Motor neuron (in vitro differentiated cells): ENCODE measurements around the gene RAB31. TPM values are rescaled to one million over a fixed set of nuclear protein-coding genes. Genes with fewer than 3 reads are reported as not detected.

Experiments
- ATAC-seq, 8 experiments: fragments of 200-7000 bp; cut with Tn5 transposase; replicated peaks in 6 of 8; 2 replicates each; pipeline ENCODE4 v1.8.0; 2021; ENCODE audit warnings: mild to moderate bottlenecking in 8 of 8, moderate library complexity in 8 of 8
- H3K27ac ChIP-seq, 2 donors: fragments of 250-450 bp; sonication (Bioruptor Pico); 2 replicates each; pipeline ENCODE4 v1.9.0; 2021; ENCODE audit warnings: antibody characterized with exemption in 2 of 2, mild to moderate bottlenecking in 2 of 2, moderate library complexity in 1 of 2
- H3K4me1 ChIP-seq, 2 donors: fragments of 250-450 bp; sonication (Bioruptor Pico); replicated peaks in 1 of 2; 2 replicates each; pipeline ENCODE4 v1.6.1; 2021; ENCODE audit warnings: antibody characterized with exemption in 2 of 2, mild to moderate bottlenecking in 2 of 2, moderate library complexity in 1 of 2
- H3K4me3 ChIP-seq, 5 donors: fragments of 250-450 bp; sonication (Bioruptor Pico); 2 replicates each; pipeline ENCODE4 v1.9.0; 2021; ENCODE audit warnings: antibody characterized with exemption in 5 of 5, mild to moderate bottlenecking in 5 of 5, moderate library complexity in 4 of 5
- WGBS, 10 experiments: fragments of 450-650 bp; shearing (Covaris generic); methylation state at CpG; one replicate each; pipeline ENCODE4 v1.0.0; 2022; 5-methylcytosine and 5-hydroxymethylcytosine counted together
- in situ Hi-C, 9 experiments: fragments of 400-800 bp; cut with MboI; loops; one replicate each; pipeline ENCODE4 v1.15.0; 2021; ENCODE audit warnings: low sequenced_read_pairs in 9 of 9, low pct_unique_long_range_greater_than_20kb in 2 of 9; ENCODE audit not compliant: unreplicated experiment in 9 of 9
- total RNA-seq, 8 experiments: library from RNA; unstranded; fragments of 300-600 nt; gene quantifications; 2 replicates each; pipeline versions ENCODE4 v1.2.3 to v1.2.4, GENCODE V29; 2022

RAB31 gene
- total RNA-seq, 8 experiments from 2014 or later, result 2.8 to 55.2 (median 21.1) TPM

- no peak overlapping the region for H3K27ac ChIP-seq
- WGBS, 10 experiments, result 0 to 60% (median 28%) methylated on average over 1 to 10 of the region's 18 CpGs
- in situ Hi-C loops, result loop anchor here in 1 of 9 experiments (25.0 kb wide), 1 partner anchor 228 kb away; no protein-coding TSS in a partner anchor
These were observed 1.3 kb downstream of the RAB31 start for GRCh38 chr18:9709304-9709877.

GRCh38 chr18:9710037-9710436, 1.9 kb downstream of the RAB31 start:
- ATAC-seq, result no peak

More at GRCh38 chr18:9709304-9709877, 1.3 kb downstream of the RAB31 start:
- Histone ChIP-seq H3K4me1 (peaks cover 3 to 14% of the 10 kb centered on the region in 2 donors), H3K4me3 (peak overlapping the region in 4 of 5 donors; percentile 41 to 64 (median 62))
- ATAC-seq, result no peak

GRCh38 chr18:9711361-9712129, 3.4 kb downstream of the RAB31 start:
- WGBS, 10 experiments, result 53 to 100% (median 80%) methylated on average over 2 to 5 of the region's 7 CpGs; no CpG with 5 or more reads in 1 of the 10 experiments
- peaks cover 0 to 19% of the 10 kb centered on the region in 2 donors for H3K4me1 ChIP-seq
- in situ Hi-C loops, result loop anchor here in 1 of 9 experiments (25.0 kb wide), 1 partner anchor 226 kb away; no protein-coding TSS in a partner anchor
- no peak overlapping the region for H3K4me3 ChIP-seq
- no peak overlapping the region for H3K27ac ChIP-seq
- ATAC-seq, result no peak

More at GRCh38 chr18:9710037-9710436, 1.9 kb downstream of the RAB31 start:
- WGBS, 10 experiments, result 58 to 100% (median 92%) methylated on average over 1 to 4 of the region's 4 CpGs; no CpG with 5 or more reads in 1 of the 10 experiments
- in situ Hi-C loops, result loop anchor here in 1 of 9 experiments (25.0 kb wide), 1 partner anchor 227 kb away; no protein-coding TSS in a partner anchor
- Histone ChIP-seq H3K4me1 (peaks cover 1 to 14% of the 10 kb centered on the region in 2 donors), H3K4me3 (no peak overlapping the region), H3K27ac (no peak overlapping the region)

DNA sequence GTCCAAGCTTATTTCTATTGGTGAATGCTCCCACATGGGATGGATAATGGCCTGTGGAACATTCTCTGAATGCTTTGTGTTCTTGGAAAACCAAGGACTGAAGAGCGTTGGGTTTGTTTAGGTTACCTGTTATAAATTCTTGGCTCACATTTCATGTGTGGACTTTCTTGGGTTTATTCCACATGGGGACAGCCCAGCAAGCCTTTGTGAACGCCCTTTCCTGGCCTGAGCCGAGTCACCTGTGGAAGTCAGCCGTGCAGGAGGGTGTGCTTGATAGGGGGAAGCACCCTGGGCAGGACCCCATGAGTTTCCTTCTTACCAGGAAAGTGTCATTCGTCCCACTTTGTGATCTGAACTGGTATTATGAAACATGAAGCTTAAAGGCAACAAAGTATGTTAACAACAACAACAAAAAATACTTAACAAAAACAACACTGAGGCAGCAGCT, 4.1 kb downstream of the RAB31 start:
- 14 to 100% (median 100%) methylated on average over 1 to 5 of the region's 5 CpGs; no CpG with 5 or more reads in 1 of the 10 experiments for WGBS, 10 experiments
- Histone ChIP-seq H3K27ac (no peak overlapping the region), H3K4me3 (no peak overlapping the region), H3K4me1 (peaks cover 0 to 19% of the 10 kb centered on the region in 2 donors)
- in situ Hi-C loops, result loop anchor here in 1 of 9 experiments (25.0 kb wide), 1 partner anchor 225 kb away; no protein-coding TSS in a partner anchor
- ATAC-seq, result no peak

GRCh38 chr18:9712611-9713010, 4.5 kb downstream of the RAB31 start:
- Histone ChIP-seq H3K4me1 (peaks cover 0 to 16% of the 10 kb centered on the region in 2 donors), H3K27ac (no peak overlapping the region), H3K4me3 (no peak overlapping the region)
- no peak for ATAC-seq
- WGBS, 10 experiments, result 0 to 100% (median 81%) methylated on average over 1 to 2 of the region's 3 CpGs; no CpG with 5 or more reads in 4 of the 10 experiments
- in situ Hi-C loops, result loop anchor here in 1 of 9 experiments (25.0 kb wide), 1 partner anchor 225 kb away; no protein-coding TSS in a partner anchor

DNA sequence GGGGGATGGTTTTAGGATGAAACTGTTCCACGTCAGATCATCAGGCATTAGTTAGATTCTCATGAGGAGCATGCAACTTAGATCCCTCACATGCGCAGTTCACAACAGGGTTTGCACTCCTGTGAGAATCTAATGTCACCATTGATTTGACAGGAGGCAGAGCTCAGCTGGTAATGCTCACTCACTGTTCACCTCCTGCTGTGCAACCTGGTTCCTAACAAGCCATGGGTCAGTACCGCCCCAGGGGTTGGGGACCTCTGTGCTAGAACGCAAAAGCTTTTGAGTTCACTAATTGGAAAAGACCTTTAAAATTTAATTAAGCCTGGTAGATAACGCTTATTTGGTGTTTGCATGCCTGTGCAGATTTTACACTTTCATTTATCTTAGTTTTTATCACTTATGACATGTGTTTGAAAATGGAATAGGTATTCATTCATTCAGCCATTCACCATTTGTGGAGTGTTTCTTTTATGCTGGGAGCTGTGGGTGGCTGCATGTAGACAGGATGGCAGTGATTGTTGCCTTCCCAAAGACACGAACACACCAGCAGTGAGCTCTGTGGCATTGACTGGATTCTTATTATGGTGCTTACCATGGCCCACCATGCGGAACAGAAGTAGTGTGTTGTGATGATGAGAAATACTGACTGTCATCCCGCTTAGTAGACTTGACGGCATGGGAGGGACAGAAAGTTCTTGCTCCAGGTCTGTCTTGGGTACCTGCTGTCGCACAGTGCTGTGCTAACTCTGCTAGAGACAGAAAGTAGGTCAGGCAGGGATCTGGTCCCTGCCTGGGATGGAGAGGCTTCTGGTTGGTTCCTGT, 6.4 kb downstream of the RAB31 start:
- Histone ChIP-seq H3K4me1 (peaks cover 3 to 11% of the 10 kb centered on the region in 2 donors), H3K27ac (no peak overlapping the region), H3K4me3 (no peak overlapping the region)
- in situ Hi-C loops, result loop anchor here in 1 of 9 experiments (25.0 kb wide), 1 partner anchor 223 kb away; no protein-coding TSS in a partner anchor
- ATAC-seq, result no peak
- WGBS, 10 experiments, result 0 to 100% (median 93%) methylated on average over 1 to 7 of the region's 10 CpGs; no CpG with 5 or more reads in 2 of the 10 experiments

DNA sequence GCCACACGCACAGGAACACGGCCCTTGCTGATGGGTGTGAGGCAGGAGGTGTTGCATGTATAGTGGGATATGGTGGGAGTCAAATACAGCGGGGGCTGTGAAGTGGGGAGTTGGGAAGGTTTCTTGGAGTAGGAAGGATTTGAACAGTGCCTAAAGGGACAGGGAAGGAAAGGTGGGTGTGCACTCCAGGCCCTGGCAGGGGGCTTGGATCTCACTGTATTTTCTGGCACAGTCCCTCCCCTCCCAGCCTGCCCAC, 6.9 kb downstream of the RAB31 start:
- in situ Hi-C loops, result loop anchor here in 1 of 9 experiments (25.0 kb wide), 1 partner anchor 222 kb away; no protein-coding TSS in a partner anchor
- Histone ChIP-seq H3K4me3 (no peak overlapping the region), H3K4me1 (peaks cover 6 to 10% of the 10 kb centered on the region in 2 donors), H3K27ac (no peak overlapping the region)
- ATAC-seq, result no peak
- WGBS, 10 experiments, result 90 to 100% methylated on average over 1 to 2 of the region's 3 CpGs; no CpG with 5 or more reads in 8 of the 10 experiments

DNA sequence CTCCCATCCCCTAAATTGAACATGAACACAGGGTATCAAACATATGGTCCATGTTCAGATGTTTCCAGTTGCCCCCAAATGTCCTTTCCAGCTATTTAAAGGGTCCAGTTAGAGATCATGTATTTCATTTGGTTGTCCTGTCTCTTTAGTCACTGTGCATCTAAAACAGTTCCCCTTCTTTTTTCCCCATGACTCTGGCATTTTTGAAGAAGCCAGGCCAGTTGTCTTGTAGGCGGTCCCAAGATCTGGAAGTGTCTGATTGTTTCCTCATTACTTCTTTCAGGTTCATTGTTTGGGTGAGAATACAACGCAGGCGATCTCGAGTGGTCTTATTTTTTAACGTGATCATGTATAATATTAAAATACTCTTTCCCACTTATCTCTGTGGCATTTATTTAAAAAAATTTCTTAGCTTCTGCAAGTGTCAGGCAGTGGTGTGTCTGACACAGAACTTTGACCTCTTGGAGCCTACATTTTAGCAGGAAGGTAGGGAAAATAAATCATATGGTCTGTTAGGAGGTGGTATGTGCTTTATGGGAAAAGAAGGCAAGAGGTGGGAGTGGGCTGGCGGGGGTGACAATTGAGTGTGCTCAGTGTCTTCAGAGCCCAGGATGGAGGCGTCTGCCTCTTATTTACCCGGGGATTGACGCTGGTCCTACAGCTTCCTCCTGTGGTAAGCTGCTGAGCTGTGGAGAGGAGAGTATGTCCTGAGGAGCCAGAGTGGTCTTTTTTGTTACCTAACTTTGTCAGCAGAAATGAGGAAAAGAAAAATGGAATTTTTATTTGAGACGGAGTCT, 8.1 kb downstream of the RAB31 start:
- peaks cover 6 to 10% of the 10 kb centered on the region in 2 donors for H3K4me1 ChIP-seq
- ATAC-seq, result no peak
- 55 to 100% (median 85%) methylated on average over 1 to 7 of the region's 10 CpGs for WGBS, 10 experiments
- no peak overlapping the region for H3K27ac ChIP-seq
- in situ Hi-C loops, result loop anchor here in 1 of 9 experiments (25.0 kb wide), 1 partner anchor 221 kb away; no protein-coding TSS in a partner anchor
- no peak overlapping the region for H3K4me3 ChIP-seq

GRCh38 chr18:9716780-9717563, 8.9 kb downstream of the RAB31 start:
- H3K27ac ChIP-seq, result no peak overlapping the region
- in situ Hi-C loops, result loop anchor here in 1 of 9 experiments (25.0 kb wide), 1 partner anchor 220 kb away; no protein-coding TSS in a partner anchor
- no peak overlapping the region for H3K4me3 ChIP-seq
- WGBS, 10 experiments, result 63 to 100% (median 87%) methylated on average over 1 to 6 of the region's 8 CpGs
- H3K4me1 ChIP-seq, result peaks cover 6 to 10% of the 10 kb centered on the region in 2 donors
- ATAC-seq, result no peak

DNA sequence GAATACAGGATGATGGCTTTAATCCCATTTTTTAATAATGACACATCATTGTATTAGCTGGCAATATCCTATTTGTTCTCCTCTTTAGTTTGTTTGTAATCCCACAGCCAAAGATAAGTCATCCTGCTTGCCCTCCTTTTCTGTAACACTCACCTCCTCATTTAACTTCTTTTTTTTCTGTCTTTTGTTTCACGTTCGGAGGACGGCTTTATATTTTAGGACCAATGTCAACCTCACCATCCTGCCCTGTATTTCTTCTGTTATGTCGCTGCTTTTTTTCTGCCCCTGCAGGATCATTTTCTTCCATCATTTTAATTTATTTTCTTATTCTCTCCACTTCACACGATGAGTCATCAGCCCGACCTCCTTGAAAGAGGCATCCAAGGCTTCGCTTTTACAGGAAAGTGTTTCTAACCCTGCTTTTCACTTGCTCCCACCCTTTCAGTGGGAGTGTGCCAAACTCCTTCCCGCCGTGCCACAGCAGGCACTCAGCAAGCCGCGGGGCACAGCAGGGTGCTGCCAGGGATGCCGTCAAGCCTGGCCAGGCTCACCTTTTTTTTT, 11.4 kb downstream of the RAB31 start:
- in situ Hi-C loops, result loop anchor here in 1 of 9 experiments (25.0 kb wide), 1 partner anchor 218 kb away; no protein-coding TSS in a partner anchor
- peak in 7 of 8 experiments; percentile 62 to 87 (median 82) for ATAC-seq

DNA sequence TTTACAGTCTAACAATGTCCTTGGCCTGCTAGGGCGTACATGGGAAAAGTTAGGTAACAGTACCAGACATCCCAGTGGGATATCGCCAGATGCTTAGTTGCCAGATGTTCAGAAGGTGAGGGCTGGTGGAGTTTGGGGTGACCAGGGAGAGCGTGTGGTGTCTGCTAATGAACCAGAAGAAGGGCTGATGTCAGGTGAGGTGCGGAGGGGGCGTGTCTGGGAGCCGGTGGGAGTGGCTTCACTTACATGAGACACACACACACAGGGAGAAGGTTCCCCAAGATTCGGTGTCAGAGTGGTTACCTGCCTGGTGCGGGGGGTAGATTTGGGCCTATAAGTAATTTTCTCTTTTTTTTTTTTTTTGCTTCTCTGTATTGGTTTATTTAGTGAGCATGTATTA, 12.2 kb downstream of the RAB31 start:
- Histone ChIP-seq H3K4me3 (no peak overlapping the region), H3K27ac (no peak overlapping the region), H3K4me1 (peaks cover 6 to 10% of the 10 kb centered on the region in 2 donors)
- ATAC-seq, result no peak
- in situ Hi-C loops, result loop anchor here in 1 of 9 experiments (25.0 kb wide), 1 partner anchor 217 kb away; no protein-coding TSS in a partner anchor
- 58 to 100% (median 90%) methylated on average over 1 to 5 of the region's 8 CpGs; no CpG with 5 or more reads in 1 of the 10 experiments for WGBS, 10 experiments

More for the DNA sequence above, 11.4 kb downstream of the RAB31 start:
- Histone ChIP-seq H3K4me1 (peaks cover 6 to 10% of the 10 kb centered on the region in 2 donors), H3K27ac (peak overlapping the region in 1 of 2 donors; percentile 14), H3K4me3 (no peak overlapping the region)
- 2 to 80% (median 32%) methylated on average over 2 to 11 of the region's 12 CpGs for WGBS, 10 experiments
